SK-N-MC (cell line): ENCODE data around the gene ULK4.

ENCODE experiments used
- EZH2 ChIP-seq: fragments of 200-600 bp; sonication (generic); IDR thresholded peaks from one replicate; pipeline ENCODE4 v1.6.1; 2017; ENCODE audit warnings: antibody characterized with exemption
- FOXP2 ChIP-seq: optimal IDR thresholded peaks from 2 replicates; pipeline ENCODE3; 2011; ENCODE audit warnings: mild to moderate bottlenecking, moderate library complexity; ENCODE audit not compliant: insufficient read depth; ENCODE audit errors: extremely low read length, control extremely low read depth
- POLR2AphosphoS5 ChIP-seq: IDR thresholded peaks from 2 replicates; pipeline ENCODE4 v1.6.1; 2012; ENCODE audit warnings: mild to moderate bottlenecking, low read depth, low read length, borderline replicate concordance

DNA sequence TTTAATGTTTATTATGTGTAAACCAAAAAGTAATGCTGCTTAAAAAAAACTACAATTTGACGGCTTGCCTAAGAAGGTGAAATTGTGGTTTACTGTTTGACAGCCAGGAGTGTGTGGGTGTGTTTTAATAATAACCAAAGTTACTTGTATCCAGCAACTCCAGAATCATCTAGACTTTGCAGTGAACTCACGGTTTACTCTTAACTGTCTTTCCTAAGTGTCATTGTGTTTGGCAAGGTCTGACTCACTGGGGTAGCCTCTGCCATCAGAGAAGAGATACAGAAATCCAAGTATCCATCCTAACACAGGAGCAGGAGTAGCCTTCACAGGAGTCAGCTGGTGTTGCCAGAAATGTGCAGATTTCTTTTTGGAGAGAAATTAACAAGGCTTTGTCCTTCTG, 611.5 kb downstream of the ULK4 start:
- TF ChIP-seq EZH2 (no peak), POLR2AphosphoS5 (no peak), FOXP2 (no peak)
